Activated CD8-positive, alpha-beta memory T cell treated with anti-CD3 and anti-CD28 coated beads, Interleukin-2, amount 50 U/mL, for 24 hours (primary cell): Measurements from ENCODE around the gene G6PC1.

ENCODE experiments used
- DNase-seq: peaks from one replicate; pipeline ENCODE4 v3.0.0-alpha.2; 2020; ENCODE audit errors: extremely low read depth

The G6PC1 gene

DNA sequence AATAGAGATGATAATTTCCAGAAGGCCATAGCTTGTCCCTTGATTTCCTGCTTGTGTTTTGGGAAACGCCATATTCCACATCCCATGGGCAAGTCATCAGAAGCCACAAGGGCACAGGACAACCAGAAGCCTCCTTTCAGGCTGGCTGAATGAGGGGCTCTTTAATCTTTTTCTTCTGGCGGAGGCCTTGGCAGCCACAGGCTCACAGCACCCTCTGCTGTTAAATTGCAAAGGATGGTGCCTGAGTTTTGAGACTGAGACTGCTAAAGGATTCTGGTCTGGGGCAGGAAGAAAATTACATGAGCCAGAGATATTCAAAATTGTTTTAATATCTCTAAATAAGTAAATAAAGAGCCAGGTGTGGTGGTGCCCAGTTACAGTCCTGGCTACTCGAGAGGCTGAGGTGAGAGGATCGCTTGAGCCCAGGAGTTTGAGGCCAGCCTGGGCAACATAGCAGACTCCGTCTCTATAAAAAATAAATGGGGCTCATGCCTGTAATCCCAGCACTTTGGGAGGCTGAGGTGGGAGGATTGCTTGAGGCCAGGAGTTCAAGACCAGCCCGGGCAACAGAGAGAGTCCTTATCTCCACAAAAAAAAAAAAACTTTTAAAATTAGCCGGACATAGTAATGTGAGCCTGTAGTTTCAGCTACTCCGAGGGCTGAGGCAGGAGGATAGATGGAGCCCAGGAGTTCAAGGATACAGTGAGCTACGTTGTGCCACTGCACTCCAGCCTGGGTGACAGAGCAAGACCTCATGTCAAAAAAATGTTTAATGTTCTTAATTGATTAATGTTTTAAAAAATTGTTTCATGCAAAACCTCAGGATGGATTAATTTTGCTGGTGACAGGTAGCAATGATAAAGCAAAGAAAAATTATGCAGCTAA is 37.4 kb downstream of the G6PC1 start:
- no peak for DNase-seq

DNA sequence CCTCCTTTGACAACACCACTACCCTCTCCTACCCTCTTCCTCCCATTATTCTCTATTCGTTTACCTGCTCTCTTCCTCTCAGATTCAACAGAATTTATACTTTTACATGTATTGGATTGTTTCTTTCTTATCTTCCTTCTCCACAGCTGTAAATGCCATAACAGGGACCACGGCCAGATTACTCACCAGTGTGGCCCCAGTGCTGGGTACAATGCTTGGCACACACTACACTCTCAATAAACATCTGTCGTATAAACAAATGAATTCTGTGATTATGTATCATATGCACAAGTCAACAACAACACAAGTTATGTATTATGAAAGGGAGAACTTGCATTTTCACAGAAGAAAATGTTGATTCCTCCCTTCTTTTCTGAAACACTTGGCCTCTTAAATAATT is 43.6 kb downstream of the G6PC1 start:
- no peak for DNase-seq

DNA sequence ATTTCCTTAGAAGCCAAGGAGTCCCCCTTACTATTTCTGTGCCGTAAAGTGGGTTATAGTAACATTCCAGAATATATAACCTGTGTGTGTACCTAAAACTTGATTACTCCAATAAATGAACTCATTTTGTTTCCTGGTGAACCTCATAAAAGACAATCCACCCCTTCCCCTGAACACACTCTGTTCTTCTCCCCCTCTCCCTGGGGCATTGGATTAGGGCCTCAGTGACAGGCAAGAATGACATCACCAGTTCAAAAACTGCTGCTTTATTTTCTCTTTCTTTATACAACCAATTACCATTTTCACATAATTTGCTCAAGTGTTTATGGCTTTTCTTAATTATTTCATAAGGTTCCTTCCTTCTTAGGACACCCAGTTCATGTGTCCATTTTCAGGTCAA is 46.2 kb downstream of the G6PC1 start:
- no peak for DNase-seq

DNA sequence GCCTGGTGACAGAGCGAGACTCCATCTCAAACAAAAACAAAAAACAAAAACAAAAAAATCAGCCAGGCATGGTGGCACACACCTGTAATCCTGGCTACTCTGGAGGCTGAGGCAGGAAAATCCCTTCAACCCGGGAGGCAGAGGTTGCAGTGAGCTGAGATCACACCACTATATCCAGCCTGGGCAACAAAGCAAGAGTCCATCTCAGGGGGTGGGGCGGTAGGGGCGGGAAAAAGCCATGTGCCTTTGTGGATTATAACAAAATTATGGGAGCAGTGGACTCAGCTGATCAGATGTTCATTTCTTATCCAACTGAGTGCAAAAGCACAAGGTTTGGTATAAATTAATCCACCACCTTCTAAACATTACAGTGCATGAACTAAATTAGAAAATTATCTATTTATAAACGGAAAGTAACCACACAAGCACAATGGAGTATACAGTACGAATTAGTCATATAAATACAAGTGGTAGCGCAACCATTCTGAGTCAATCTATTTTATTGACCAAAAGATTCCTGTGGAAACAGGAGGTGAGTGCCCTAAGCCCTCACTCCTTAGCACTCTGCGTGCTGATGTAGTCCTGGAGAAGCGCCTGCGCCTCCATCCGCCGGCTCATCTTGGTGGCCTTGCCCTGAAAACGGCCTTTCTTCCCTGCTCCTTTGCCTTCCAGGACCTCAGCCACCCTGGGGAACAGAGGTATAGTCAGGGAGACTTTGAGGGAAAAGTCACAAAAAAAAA is 49.6 kb downstream of the G6PC1 start:
- no peak for DNase-seq
